H1 (cell line): ENCODE measurements around the gene CATSPERD. TPM values are rescaled to one million over a fixed set of nuclear protein-coding genes. Genes with fewer than 3 reads are reported as not detected.

ENCODE experiments used
- CTCF ChIA-PET: fragments of 300-600 bp; sonication (Branson Sonifier 250); formaldehyde crosslinking; loops from one replicate; lab custom pipeline; 2021; ENCODE audit not compliant: partially characterized antibody; lab: Charles Lee
- POLR2A ChIA-PET: fragments of 300-600 bp; sonication (Branson Sonifier 250); formaldehyde crosslinking; loops from one replicate; lab custom pipeline; 2021; ENCODE audit warnings: inconsistent platforms; ENCODE audit not compliant: partially characterized antibody; lab: Charles Lee
- DNase-seq, 2 experiments: peaks; one replicate each; pipeline versions ENCODE4 v3.0.0 to v3.0.0-alpha.2; 2010 to 2022; ENCODE audit warnings: low spot score in 2 of 2, low read depth in 1 of 2, mixed read lengths in 1 of 2
- FAIRE-seq: peaks from 2 replicates; lab custom pipeline; 2011; peaks lifted over from hg19 to GRCh38; lab: Jason Lieb, UNC
- H2AFZ ChIP-seq: 2 replicates; pipeline ENCODE4 v1.8.1; 2012; ENCODE audit warnings: low read length, inconsistent platforms
- H2AK5ac ChIP-seq: 2 replicates; pipeline ENCODE4 v1.6.1; 2013; ENCODE audit warnings: low read depth, low read length
- H2BK120ac ChIP-seq: replicated peaks from 2 replicates; pipeline ENCODE3; 2013; ENCODE audit warnings: low read depth, low read length, inconsistent platforms
- H2BK12ac ChIP-seq: 2 replicates; pipeline ENCODE4 v1.6.1; 2013; ENCODE audit warnings: low read depth, low read length
- H2BK15ac ChIP-seq: 2 replicates; pipeline ENCODE4 v1.6.1; 2013; ENCODE audit warnings: low read length
- H2BK20ac ChIP-seq: 2 replicates; pipeline ENCODE4 v1.6.1; 2013; ENCODE audit warnings: low read length
- H2BK5ac ChIP-seq: 2 replicates; pipeline ENCODE4 v1.6.1; 2013; ENCODE audit warnings: low read depth, low read length
- H3K14ac ChIP-seq: 2 replicates; pipeline ENCODE4 v1.6.1; 2013; ENCODE audit warnings: inconsistent platforms; ENCODE audit not compliant: insufficient read length
- H3K18ac ChIP-seq: 2 replicates; pipeline ENCODE4 v1.6.1; 2013; ENCODE audit warnings: low read length; ENCODE audit errors: extremely low read depth
- H3K23ac ChIP-seq: 2 replicates; pipeline ENCODE4 v1.6.1; 2013; ENCODE audit warnings: inconsistent platforms; ENCODE audit not compliant: insufficient read length
- H3K23me2 ChIP-seq: 2 replicates; pipeline ENCODE4 v1.6.1; 2013; ENCODE audit warnings: low read depth, low read length
- H3K27ac ChIP-seq: 2 replicates; pipeline ENCODE4 v1.6.1; 2011; ENCODE audit warnings: low read depth, low read length, inconsistent platforms
- H3K27me3 ChIP-seq, 4 experiments: replicated peaks in 1 of 4; 1 replicate in 1 of 4; 2 replicates in 3 of 4; pipeline versions ENCODE4 v1.6.1 to v1.8.1; 2011 to 2013; ENCODE audit warnings: low read length in 3 of 4, mild to moderate bottlenecking in 3 of 4, inconsistent platforms in 2 of 4, mixed read lengths in 2 of 4, moderate library complexity in 1 of 4; ENCODE audit not compliant: control insufficient read depth in 3 of 4, insufficient read depth in 3 of 4; ENCODE audit errors: extremely low read depth in 1 of 4
- H3K36me3 ChIP-seq, 4 experiments: 2 replicates each; pipeline versions ENCODE4 v1.6.1 to v1.8.1; 2011 to 2013; ENCODE audit warnings: mild to moderate bottlenecking in 4 of 4, low read length in 3 of 4, moderate library complexity in 2 of 4, control low read depth in 1 of 4, inconsistent platforms in 1 of 4; ENCODE audit not compliant: insufficient read depth in 4 of 4, control insufficient read depth in 2 of 4
- H3K4ac ChIP-seq: replicated peaks from 2 replicates; pipeline ENCODE3; 2013; ENCODE audit warnings: low read length, low read depth, mixed read lengths, inconsistent platforms; ENCODE audit not compliant: insufficient read length
- H3K4me1 ChIP-seq, 4 experiments: replicated peaks in 1 of 4; 1 replicate in 1 of 4; 2 replicates in 3 of 4; pipeline versions ENCODE4 v1.6.1 to v1.8.1; 2011 to 2013; ENCODE audit warnings: low read length in 3 of 4, inconsistent platforms in 2 of 4, mixed read lengths in 1 of 4; ENCODE audit not compliant: insufficient read depth in 4 of 4, control insufficient read depth in 3 of 4
- H3K4me2 ChIP-seq, 2 experiments: 2 replicates each; pipeline versions ENCODE4 v1.6.1 to v1.8.1; 2011 to 2013; ENCODE audit warnings: low read depth in 2 of 2, low read length in 2 of 2, control low read depth in 1 of 2, inconsistent platforms in 1 of 2, mild to moderate bottlenecking in 1 of 2; ENCODE audit not compliant: insufficient read depth in 1 of 2
- H3K4me3 ChIP-seq, 4 experiments: fragments of 200-600, 300-600 bp in 1 of 4; sonication (generic), shearing (Covaris generic), sonication (Bioruptor Twin) in 1 of 4; 2 replicates each; pipeline versions ENCODE4 v1.5.1 to v1.8.1; 2011 to 2016; ENCODE audit warnings: low read length in 4 of 4, low read depth in 3 of 4, control low read depth in 2 of 4, inconsistent platforms in 2 of 4, mild to moderate bottlenecking in 2 of 4, mixed read lengths in 1 of 4, moderate library complexity in 1 of 4; ENCODE audit not compliant: insufficient read depth in 2 of 4; ENCODE audit errors: extremely low read depth in 1 of 4
- H3K56ac ChIP-seq: replicated peaks from 2 replicates; pipeline ENCODE3; 2013; ENCODE audit warnings: low read depth, mild to moderate bottlenecking, mixed read lengths, low read length, inconsistent platforms; ENCODE audit not compliant: insufficient read length
- H3K79me1 ChIP-seq: 2 replicates; pipeline ENCODE4 v1.6.1; 2013; ENCODE audit warnings: low read depth, low read length, control low read depth
- H3K79me2 ChIP-seq, 2 experiments: 2 replicates each; pipeline versions ENCODE4 v1.6.1 to v1.8.1; 2012 to 2013; ENCODE audit warnings: low read length in 2 of 2, mild to moderate bottlenecking in 2 of 2, inconsistent platforms in 1 of 2; ENCODE audit not compliant: insufficient read depth in 2 of 2, control insufficient read depth in 1 of 2
- H3K9ac ChIP-seq, 4 experiments: replicated peaks in 1 of 4; 1 replicate in 1 of 4; 2 replicates in 3 of 4; pipeline versions ENCODE4 v1.6.1 to v1.8.1; 2011 to 2013; ENCODE audit warnings: low read depth in 3 of 4, low read length in 3 of 4, control low read depth in 2 of 4, mild to moderate bottlenecking in 2 of 4, moderate library complexity in 2 of 4, inconsistent platforms in 1 of 4; ENCODE audit errors: extremely low read depth in 1 of 4
- H3K9me3 ChIP-seq, 2 experiments: 2 replicates each; pipeline versions ENCODE4 v1.6.1 to v1.8.1; 2012 to 2013; ENCODE audit warnings: mild to moderate bottlenecking in 2 of 2, moderate library complexity in 2 of 2, control low read depth in 1 of 2, inconsistent platforms in 1 of 2, low read depth in 1 of 2, low read length in 1 of 2, mixed read lengths in 1 of 2; ENCODE audit not compliant: insufficient read depth in 2 of 2
- H4K20me1 ChIP-seq, 2 experiments: replicated peaks in 1 of 2; 2 replicates each; pipeline versions ENCODE3 to v1.8.1; 2011 to 2013; ENCODE audit warnings: inconsistent platforms in 2 of 2, low read length in 2 of 2, mild to moderate bottlenecking in 1 of 2; ENCODE audit not compliant: insufficient read depth in 2 of 2, control insufficient read depth in 1 of 2
- H4K5ac ChIP-seq: 2 replicates; pipeline ENCODE4 v1.6.1; 2013; ENCODE audit warnings: low read length, low read depth, mixed read lengths, inconsistent platforms; ENCODE audit not compliant: insufficient read length
- H4K8ac ChIP-seq: 2 replicates; pipeline ENCODE4 v1.8.0; 2013; ENCODE audit warnings: mild to moderate bottlenecking, moderate library complexity, low read length, inconsistent platforms; ENCODE audit not compliant: insufficient read depth; ENCODE audit errors: extremely low read depth
- H4K91ac ChIP-seq: replicated peaks from 2 replicates; pipeline ENCODE3; 2013; ENCODE audit warnings: low read length, mixed read lengths, inconsistent platforms; ENCODE audit not compliant: insufficient read length
- CEBPB ChIP-seq: IDR thresholded peaks from 2 replicates; pipeline ENCODE4 v1.6.1; 2012; ENCODE audit warnings: low read depth, low read length
- CREB1 ChIP-seq: IDR thresholded peaks from 2 replicates; pipeline ENCODE4 v1.6.1; 2012; ENCODE audit warnings: inconsistent platforms
- EGR1 ChIP-seq: IDR thresholded peaks from 2 replicates; pipeline ENCODE4 v1.6.1; 2011; ENCODE audit warnings: low read depth, low read length, borderline replicate concordance
- EZH2 ChIP-seq: fragments of 200-600 bp; sonication (generic); IDR thresholded peaks from 2 replicates; pipeline ENCODE4 v1.7.1; 2012; ENCODE audit warnings: low read depth, mild to moderate bottlenecking, moderate library complexity, low read length, inconsistent platforms; ENCODE audit not compliant: severe bottlenecking
- JUN ChIP-seq: IDR thresholded peaks from 2 replicates; pipeline ENCODE4 v1.6.1; 2011; ENCODE audit warnings: low read depth, mild to moderate bottlenecking, improper control_type of control experiment, low read length
- RAD21 ChIP-seq, 2 experiments: IDR thresholded peaks in 1 of 2; conservative IDR thresholded peaks in 1 of 2; 2 replicates each; pipeline ENCODE4 v1.6.1; 2011; ENCODE audit warnings: low read depth in 2 of 2, low read length in 2 of 2, improper control_type of control experiment in 1 of 2, inconsistent platforms in 1 of 2, mild to moderate bottlenecking in 1 of 2, moderate library complexity in 1 of 2
- SIRT6 ChIP-seq: IDR thresholded peaks from one replicate; pipeline ENCODE4 v1.7.1; 2012; ENCODE audit warnings: low read length, inconsistent platforms
- TAF7 ChIP-seq: optimal IDR thresholded peaks from 2 replicates; pipeline ENCODE3; 2011; ENCODE audit warnings: low read depth, mild to moderate bottlenecking, inconsistent platforms, low read length, moderate library complexity, borderline replicate concordance
- TBP ChIP-seq: IDR thresholded peaks from 2 replicates; pipeline ENCODE4 v1.6.1; 2011; ENCODE audit warnings: low read depth, low read length, improper control_type of control experiment
- WGBS, 2 experiments: shearing (Covaris generic) in 1 of 2; methylation state at CpG; one replicate each; pipeline versions ENCODE4 v1.1.6 to v1.1.7; 2013 to 2015; ENCODE audit warnings: low lambda C conversion rate in 2 of 2, mixed read lengths in 2 of 2, inconsistent platforms in 1 of 2, low coverage in 1 of 2, missing lambda C conversion rate in 1 of 2; ENCODE audit not compliant: insufficient replicate concordance in 2 of 2, insufficient coverage in 1 of 2, insufficient read length in 1 of 2; ENCODE audit errors: extremely low coverage in 1 of 2, missing lambda C conversion rate in 1 of 2; 5-methylcytosine and 5-hydroxymethylcytosine counted together
- polyA plus RNA-seq, 7 experiments: library from polyadenylated mRNA; depleted of rRNA in 3 of 7; stranded (reverse) in 5 of 7; unstranded in 2 of 7; fragments of >200 nt in 5 of 7; fragments of 200-250 nt in 2 of 7; gene quantifications; 1 replicate in 5 of 7; 2 replicates in 1 of 7; 4 replicates in 1 of 7; pipeline versions ENCODE4 v1.2.1 to v1.2.3, GENCODE V29; 2011 to 2013; ENCODE audit warnings: missing spikeins in 2 of 7, mixed read lengths in 2 of 7
- total RNA-seq: library from RNA; stranded (reverse); fragmentation: NEBNext Ultra II Directional; extraction: Animal tissue kit (Norgen Biotek cat#: 25700); gene quantifications from 2 replicates; pipeline ENCODE4 v1.2.1, GENCODE V29; 2021

The CATSPERD gene
- total and polyA plus RNA-seq, 2 of the 8 experiments (the other 6 are each of a cell fraction or from before 2014, with no cell fraction given), result 0.12 TPM; not detected in 1

GRCh38 chr19:5814123-5814851, 93.8 kb downstream of the CATSPERD start:
- ChIA-PET POLR2A (interaction anchor here (0.7 to 2.0 kb wide), 3 partner anchors 10 to 79 kb away, joined by 3 to 12 read pairs (median 3); no protein-coding TSS in a partner anchor), CTCF (interaction anchor here (0.5 to 1.8 kb wide), 6 partner anchors 10 to 237 kb away, joined by 3 to 8 read pairs (median 4); no protein-coding TSS in a partner anchor)
- Histone ChIP-seq H2BK5ac (no peak overlapping the region), H3K23ac (no peak overlapping the region), H2BK12ac (no peak overlapping the region), H3K27ac (no peak overlapping the region), H2BK15ac (no peak overlapping the region), H3K56ac (no peak overlapping the region), H3K4me3 (no peak overlapping the region), H2AFZ (no peak overlapping the region), H3K27me3 (no peaks in the 10 kb centered on the region), H3K4me2 (no peak overlapping the region), H3K14ac (no peak overlapping the region), H3K4ac (no peak overlapping the region), H2BK120ac (no peak overlapping the region), H2BK20ac (no peak overlapping the region), H4K91ac (no peak overlapping the region), H3K4me1 (no peaks in the 10 kb centered on the region), H4K8ac (no peak overlapping the region; the same call in 1 of the 2 replicates), H4K5ac (no peak overlapping the region), H3K23me2 (no peaks in the 10 kb centered on the region), H3K9ac (no peak overlapping the region), H3K36me3 (no peaks in the 10 kb centered on the region), H3K79me2 (no peaks in the 10 kb centered on the region), H3K18ac (no peak overlapping the region), H4K20me1 (peaks cover 0 to 2% of the 10 kb centered on the region in 2 experiments), H3K9me3 (no peaks in the 10 kb centered on the region), H2AK5ac (no peak overlapping the region), H3K79me1 (no peaks in the 10 kb centered on the region)
- TF ChIP-seq SIRT6 (no peak), EGR1 (no peak), TBP (no peak), EZH2 (no peak), RAD21 (IDR thresholded peaks at IDR 0.05 in 1 of 2, conservative IDR thresholded peaks at IDR 0.05 in 1 of 2; ENCODE audit: low read depth in 2 of 2, low read length in 2 of 2) (no peak), CREB1 (no peak), TAF7 (no peak), CEBPB (no peak), JUN (no peak)
- DNase-seq (no peak), FAIRE-seq (no peak)
- WGBS, 2 experiments, result 81% methylated on average over 9 of the region's 9 CpGs; no CpG with 5 or more reads in 1 of the 2 experiments
